Subcutaneous adipose tissue (tissue), 4 donors: ENCODE results near the gene YY1AP1. TPM values are rescaled to one million over a fixed set of nuclear protein-coding genes. Genes with fewer than 3 reads are reported as not detected.

ENCODE experiments used
- CTCF ChIP-seq: fragments of 450-650 bp; IDR thresholded peaks from one replicate; pipeline ENCODE4 v1.5.1; 2016; ENCODE audit warnings: low read depth, mild to moderate bottlenecking, control low read depth, antibody characterized with exemption, moderate library complexity
- total RNA-seq, 4 donors: library from RNA; depleted of rRNA; stranded (reverse); fragments of >200 nt; gene quantifications; one replicate each; pipeline ENCODE4 v1.1.0, GENCODE V29; 2016

The YY1AP1 gene
- total RNA-seq, 4 donors from 2014 or later = 69.3 to 109 (median 81.3) TPM

GRCh38 chr1:155650231-155650757 lies 38.3 kb downstream of the YY1AP1 start:
- no peak for TF ChIP-seq CTCF

- TF ChIP-seq CTCF = no peak
These were observed 38.9 kb downstream of the YY1AP1 start for GRCh38 chr1:155649676-155650075.

- no peak for TF ChIP-seq CTCF
These were observed 40.1 kb downstream of the YY1AP1 start for GRCh38 chr1:155648207-155649147.

- TF ChIP-seq CTCF = no peak
These were observed 42.3 kb downstream of the YY1AP1 start for GRCh38 chr1:155646307-155646706.

GRCh38 chr1:155645648-155646047 lies 42.9 kb downstream of the YY1AP1 start:
- no peak for TF ChIP-seq CTCF

GRCh38 chr1:155645034-155645598 lies 43.5 kb downstream of the YY1AP1 start:
- TF ChIP-seq CTCF = no peak

GRCh38 chr1:155643230-155643629 lies 45.3 kb downstream of the YY1AP1 start:
- TF ChIP-seq CTCF = no peak
